B cell (primary cell): ENCODE results near the gene RAD17. TPM values are rescaled to one million over a fixed set of nuclear protein-coding genes. Genes with fewer than 3 reads are reported as not detected.

Experiments
- ATAC-seq: fragments of 200-7000 bp; cut with Tn5 transposase; one replicate; pipeline ENCODE4 v1.10.0; 2021; ENCODE audit warnings: low read depth, mild to moderate bottlenecking, moderate number of reproducible peaks, moderate library complexity
- CTCF ChIA-PET: fragments of 350-600 bp; sonication (Branson Sonifier 250); formaldehyde crosslinking; loops from one replicate; lab custom pipeline; 2021; ENCODE audit warnings: antibody characterized with exemption, inconsistent platforms; lab: Charles Lee
- POLR2A ChIA-PET: fragments of 350-600 bp; sonication (Branson Sonifier 250); formaldehyde crosslinking; loops from one replicate; lab custom pipeline; 2021; ENCODE audit warnings: antibody characterized with exemption; lab: Charles Lee
- DNase-seq: peaks from one replicate; pipeline ENCODE4 v3.0.0; 2013
- H2AFZ ChIP-seq: 2 replicates; pipeline ENCODE4 v1.6.1; 2012; ENCODE audit warnings: mild to moderate bottlenecking, low read depth, low read length; ENCODE audit not compliant: insufficient read depth, poor library complexity, severe bottlenecking
- H3K27ac ChIP-seq, 2 donors: 1 replicate in 1 of 2; 2 replicates in 1 of 2; pipeline ENCODE4 v1.5.1; 2012 to 2013; ENCODE audit warnings: low read length in 2 of 2, mild to moderate bottlenecking in 2 of 2, moderate library complexity in 1 of 2
- H3K27me3 ChIP-seq, 4 experiments: fragments of 200-600 bp in 1 of 4; sonication (generic) in 1 of 4; replicated peaks in 1 of 4; 1 replicate in 2 of 4; 2 replicates in 2 of 4; pipeline versions ENCODE4 v1.6.1 to v1.7.0; 2013 to 2016; ENCODE audit warnings: low read length in 3 of 4, mild to moderate bottlenecking in 2 of 4, mixed read lengths in 1 of 4, moderate library complexity in 1 of 4; ENCODE audit not compliant: insufficient read depth in 4 of 4, control insufficient read depth in 3 of 4; ENCODE audit errors: control extremely low read depth in 1 of 4
- H3K36me3 ChIP-seq, 2 experiments: replicated peaks in 1 of 2; 1 replicate in 1 of 2; 2 replicates in 1 of 2; pipeline versions ENCODE4 v1.6.1 to v1.7.1; 2013; ENCODE audit warnings: low read length in 1 of 2; ENCODE audit not compliant: insufficient read depth in 2 of 2, control insufficient read depth in 1 of 2; ENCODE audit errors: control extremely low read depth in 1 of 2, extremely low read depth in 1 of 2
- H3K4me1 ChIP-seq, 2 donors: fragments of 200-600 bp in 1 of 2; sonication (generic) in 1 of 2; 1 replicate in 1 of 2; 2 replicates in 1 of 2; pipeline versions ENCODE4 v1.5.1 to v1.6.1; 2013 to 2017; ENCODE audit warnings: low read length in 2 of 2; ENCODE audit not compliant: control insufficient read depth in 2 of 2, insufficient read depth in 2 of 2
- H3K4me2 ChIP-seq: replicated peaks from 2 replicates; pipeline ENCODE3; 2012; ENCODE audit warnings: mild to moderate bottlenecking, low read depth, low read length; ENCODE audit not compliant: poor library complexity, severe bottlenecking
- H3K4me3 ChIP-seq, 5 experiments: fragments of 200-600 bp in 1 of 5; sonication (generic) in 1 of 5; 1 replicate in 3 of 5; 2 replicates in 2 of 5; pipeline versions ENCODE4 v1.5.1 to v1.7.0; 2011 to 2016; ENCODE audit warnings: low read length in 4 of 5, mild to moderate bottlenecking in 4 of 5, low read depth in 2 of 5, control low read depth in 1 of 5, moderate library complexity in 1 of 5; ENCODE audit not compliant: insufficient read depth in 1 of 5; ENCODE audit errors: control extremely low read depth in 1 of 5, extremely low read depth in 1 of 5
- H3K79me2 ChIP-seq: fragments of 200-600 bp; sonication (generic); one replicate; pipeline ENCODE4 v1.6.0; 2016; ENCODE audit warnings: low read length; ENCODE audit not compliant: control insufficient read depth, insufficient read depth
- H3K9ac ChIP-seq: fragments of 200-600 bp; sonication (generic); 2 replicates; pipeline ENCODE4 v1.6.1; 2017; ENCODE audit warnings: mild to moderate bottlenecking, low read length, moderate library complexity
- H3K9me3 ChIP-seq, 3 donors: one replicate each; pipeline versions ENCODE4 v1.6.1 to v1.7.1; 2013; ENCODE audit warnings: low read length in 2 of 3; ENCODE audit not compliant: control insufficient read depth in 2 of 3, insufficient read depth in 1 of 3; ENCODE audit errors: control extremely low read depth in 1 of 3
- H4K20me1 ChIP-seq: 2 replicates; pipeline ENCODE4 v1.6.0; 2012; ENCODE audit warnings: mild to moderate bottlenecking, low read length; ENCODE audit not compliant: insufficient read depth, control insufficient read depth, poor library complexity, severe bottlenecking
- H3K27ac Mint-ChIP-seq: one replicate; pipeline ENCODE4 v1.8.0; 2021; ENCODE audit warnings: mixed read lengths
- H3K27me3 Mint-ChIP-seq: one replicate; pipeline ENCODE4 v1.8.0; 2021; ENCODE audit warnings: mixed read lengths
- H3K4me1 Mint-ChIP-seq: one replicate; pipeline ENCODE4 v1.8.0; 2021; ENCODE audit warnings: mixed read lengths
- H3K4me3 Mint-ChIP-seq: one replicate; pipeline ENCODE4 v1.8.0; 2021; ENCODE audit warnings: mixed read lengths
- H3K9me3 Mint-ChIP-seq: one replicate; pipeline ENCODE4 v1.8.0; 2022; ENCODE audit warnings: mixed read lengths; ENCODE audit not compliant: insufficient read depth
- EZH2 ChIP-seq: IDR thresholded peaks from 2 replicates; pipeline ENCODE4 v1.6.1; 2012; ENCODE audit warnings: borderline replicate concordance, low read depth, mild to moderate bottlenecking, moderate library complexity, low read length; ENCODE audit not compliant: insufficient read depth, poor library complexity, severe bottlenecking
- WGBS: methylation state at CpG from one replicate; pipeline ENCODE4 v1.1.5; 2013; ENCODE audit warnings: missing lambda C conversion rate; ENCODE audit not compliant: insufficient coverage; 5-methylcytosine and 5-hydroxymethylcytosine counted together
- intact Hi-C: fragments of 100-400 bp; cut with micrococcal nuclease; formaldehyde crosslinking; loops from one replicate; pipeline ENCODE4 v1.10.0; 2022
- polyA plus RNA-seq: library from polyadenylated mRNA; depleted of rRNA; stranded (reverse); fragments of >200 nt; gene quantifications from 2 replicates; pipeline ENCODE4 v1.2.3, GENCODE V29; 2012
- total RNA-seq, 2 donors: library from RNA; stranded (reverse); fragments of 120-200 nt in 1 of 2; gene quantifications; 1 replicate in 1 of 2; 2 replicates in 1 of 2; pipeline versions ENCODE4 v1.2.3 to v1.2.4, GENCODE V29; 2013 to 2022
- TF ChIP-seq, protein P1 (sequence below): fragments of 200-600 bp; IDR thresholded peaks from one replicate; pipeline ENCODE4 v1.8.0; 2022; ENCODE audit warnings: antibody characterized with exemption, mild to moderate bottlenecking

RAD17 gene
- total and polyA plus RNA-seq, 2 donors (not counting 1 experiment from before 2014, with no cell fraction given): 21.0 to 39.6 TPM

DNA sequence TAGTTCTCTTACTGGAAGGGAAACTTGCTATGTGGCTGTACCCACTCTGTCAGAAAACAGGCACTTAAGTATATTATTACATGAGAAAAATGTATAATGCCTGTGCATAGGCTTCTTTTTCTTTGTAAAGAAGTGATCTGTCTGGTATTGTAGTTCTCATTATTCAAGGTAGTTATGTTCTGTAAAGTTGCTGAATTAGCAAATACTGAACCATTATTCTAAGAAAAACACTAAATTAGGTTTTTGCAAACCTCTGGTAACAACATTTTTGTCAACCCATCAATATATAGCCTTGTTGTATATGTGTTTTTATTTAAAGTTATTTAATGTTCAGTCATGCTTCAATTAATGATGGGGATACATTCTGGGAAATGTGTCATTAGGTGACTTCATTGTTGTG is 8.8 kb downstream of the RAD17 start:
- H4K20me1 ChIP-seq: no peaks in the 10 kb centered on the region
- H3K9me3 Mint-ChIP-seq: no peaks in the 10 kb centered on the region
- ATAC-seq (no peak), DNase-seq (no peak)
- H3K4me3 Mint-ChIP-seq: no peak overlapping the region
- no peak overlapping the region for H3K27ac Mint-ChIP-seq
- H3K4me1 ChIP-seq: peaks cover 9 to 15% of the 10 kb centered on the region in 2 donors
- no peak overlapping the region for H3K9ac ChIP-seq
- H3K27ac ChIP-seq: no peak overlapping the region
- no peak overlapping the region for H2AFZ ChIP-seq
- H3K27me3 ChIP-seq: no peaks in the 10 kb centered on the region
- no peak overlapping the region for H3K4me2 ChIP-seq
- peaks cover 29% of the 10 kb centered on the region for H3K4me1 Mint-ChIP-seq
- H3K36me3 ChIP-seq: peaks cover 9 to 22% of the 10 kb centered on the region in 2 experiments
- H3K79me2 ChIP-seq: no peaks in the 10 kb centered on the region
- no peak overlapping the region for H3K4me3 ChIP-seq
- no peaks in the 10 kb centered on the region for H3K9me3 ChIP-seq
- POLR2A ChIA-PET: no interaction called here
- CTCF ChIA-PET: interaction anchor here (1.3 kb wide), 1 partner anchor 285 kb away, joined by 3 read pairs; the partner anchor contains the start of gene SLC30A5
- TF ChIP-seq, protein P1, sequence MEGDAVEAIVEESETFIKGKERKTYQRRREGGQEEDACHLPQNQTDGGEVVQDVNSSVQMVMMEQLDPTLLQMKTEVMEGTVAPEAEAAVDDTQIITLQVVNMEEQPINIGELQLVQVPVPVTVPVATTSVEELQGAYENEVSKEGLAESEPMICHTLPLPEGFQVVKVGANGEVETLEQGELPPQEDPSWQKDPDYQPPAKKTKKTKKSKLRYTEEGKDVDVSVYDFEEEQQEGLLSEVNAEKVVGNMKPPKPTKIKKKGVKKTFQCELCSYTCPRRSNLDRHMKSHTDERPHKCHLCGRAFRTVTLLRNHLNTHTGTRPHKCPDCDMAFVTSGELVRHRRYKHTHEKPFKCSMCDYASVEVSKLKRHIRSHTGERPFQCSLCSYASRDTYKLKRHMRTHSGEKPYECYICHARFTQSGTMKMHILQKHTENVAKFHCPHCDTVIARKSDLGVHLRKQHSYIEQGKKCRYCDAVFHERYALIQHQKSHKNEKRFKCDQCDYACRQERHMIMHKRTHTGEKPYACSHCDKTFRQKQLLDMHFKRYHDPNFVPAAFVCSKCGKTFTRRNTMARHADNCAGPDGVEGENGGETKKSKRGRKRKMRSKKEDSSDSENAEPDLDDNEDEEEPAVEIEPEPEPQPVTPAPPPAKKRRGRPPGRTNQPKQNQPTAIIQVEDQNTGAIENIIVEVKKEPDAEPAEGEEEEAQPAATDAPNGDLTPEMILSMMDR: no peak
- TF ChIP-seq EZH2: no peak
- no peaks in the 10 kb centered on the region for H3K27me3 Mint-ChIP-seq
- intact Hi-C loops: no loop called here

DNA sequence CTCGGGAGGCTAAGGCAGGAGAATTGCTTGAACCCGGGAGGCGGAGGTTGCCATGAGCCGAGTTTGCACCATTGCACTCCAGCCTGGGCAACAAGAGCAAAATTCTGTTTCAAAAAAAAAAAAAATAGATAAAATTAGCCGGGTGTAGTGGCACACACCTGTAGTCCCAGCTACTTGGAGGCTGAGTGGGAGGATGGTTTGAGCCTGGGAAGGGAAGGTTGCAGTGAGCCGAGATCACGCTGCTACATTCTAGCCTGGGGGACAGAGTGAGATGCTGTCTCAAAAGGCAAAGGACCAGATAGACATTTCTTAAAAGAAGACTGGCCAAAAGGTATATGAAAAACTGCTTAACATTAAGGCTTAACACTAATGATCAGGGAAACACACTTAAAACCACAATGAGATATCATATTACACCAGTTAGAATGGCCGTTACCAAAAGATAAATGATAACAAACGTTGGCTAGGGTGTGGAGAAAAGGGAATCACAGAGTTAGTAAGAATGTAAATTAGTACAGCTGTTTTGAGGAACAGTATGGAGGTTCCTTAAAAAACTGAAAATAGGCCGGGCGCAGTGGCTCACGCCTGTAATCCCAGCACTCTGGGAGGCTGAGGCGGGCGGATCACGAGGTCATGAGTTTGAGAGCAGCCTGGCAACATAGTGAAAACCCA is 35.2 kb downstream of the RAD17 start:
- no peaks in the 10 kb centered on the region for H3K27me3 Mint-ChIP-seq
- no peak overlapping the region for H3K4me3 ChIP-seq
- WGBS: 100% methylated on average over 5 of the region's 15 CpGs
- CTCF ChIA-PET: no interaction called here
- H3K4me3 Mint-ChIP-seq: no peak overlapping the region
- no peak overlapping the region for H3K27ac Mint-ChIP-seq
- H4K20me1 ChIP-seq: no peaks in the 10 kb centered on the region
- H3K4me2 ChIP-seq: no peak overlapping the region
- no peaks in the 10 kb centered on the region for H3K4me1 Mint-ChIP-seq
- intact Hi-C loops: no loop called here
- H3K27ac ChIP-seq: no peak overlapping the region
- H3K36me3 ChIP-seq: peaks cover 10 to 44% of the 10 kb centered on the region in 2 experiments
- no peak overlapping the region for H3K9ac ChIP-seq
- peaks cover 0 to 8% (median 1%) of the 10 kb centered on the region in 3 donors for H3K9me3 ChIP-seq
- H2AFZ ChIP-seq: no peak overlapping the region
- H3K4me1 ChIP-seq: no peaks in the 10 kb centered on the region
- DNase-seq (no peak), ATAC-seq (no peak)
- H3K9me3 Mint-ChIP-seq: peaks cover 5% of the 10 kb centered on the region
- H3K79me2 ChIP-seq: no peaks in the 10 kb centered on the region
- POLR2A ChIA-PET: interaction anchor here (0.7 kb wide), 1 partner anchor 25 kb away, joined by 5 read pairs; no protein-coding TSS in a partner anchor
- no peaks in the 10 kb centered on the region for H3K27me3 ChIP-seq
- TF ChIP-seq, protein P1: no peak
- TF ChIP-seq EZH2: no peak
